Activated CD8-positive, alpha-beta memory T cell treated with anti-CD3 and anti-CD28 coated beads, Interleukin-2, amount 10 ng/mL, durations not matched to agents 7 days and 5 days (primary cell): ENCODE data around the gene PLEKHN1. TPM values are rescaled to one million over a fixed set of nuclear protein-coding genes. Genes with fewer than 3 reads are reported as not detected.
A peak's percentile ranks its signal among the peaks of the same experiment; 100 is the strongest.
"Not testable (repeated sequence)": the region's sequence is repeated elsewhere in the genome, so short reads cannot be mapped to it uniquely, and the experiment has no call there.

Experiments
- ATAC-seq: fragments of 150-1000 bp; cut with Tn5 transposase; one replicate; pipeline ENCODE4 v1.10.0; 2021; ENCODE audit warnings: moderate library complexity
- CTCF ChIA-PET: fragments of 350-600 bp; sonication (Branson Sonifier 250); formaldehyde crosslinking; loops from one replicate; lab custom pipeline; 2021; ENCODE audit warnings: antibody characterized with exemption; lab: Charles Lee
- DNase-seq: peaks from one replicate; pipeline ENCODE4 v3.0.0-alpha.2; 2020
- H3K27ac Mint-ChIP-seq: one replicate; pipeline ENCODE4 v1.8.0; 2021; ENCODE audit warnings: mild to moderate bottlenecking, mixed read lengths
- H3K27me3 Mint-ChIP-seq: one replicate; pipeline ENCODE4 v1.8.0; 2021; ENCODE audit warnings: mixed read lengths
- H3K36me3 Mint-ChIP-seq: one replicate; pipeline ENCODE4 v1.8.0; 2021; ENCODE audit warnings: mild to moderate bottlenecking, mixed read lengths
- H3K4me1 Mint-ChIP-seq: one replicate; pipeline ENCODE4 v1.8.0; 2021; ENCODE audit warnings: mixed read lengths
- H3K4me3 Mint-ChIP-seq: one replicate; pipeline ENCODE4 v1.8.0; 2021; ENCODE audit warnings: mild to moderate bottlenecking, moderate library complexity, mixed read lengths
- H3K9me3 Mint-ChIP-seq: one replicate; pipeline ENCODE4 v1.8.0; 2022; ENCODE audit warnings: low read depth, mixed read lengths
- total RNA-seq, 2 experiments: library from RNA; stranded (reverse); gene quantifications; one replicate each; pipeline ENCODE4 v1.2.3, GENCODE V29; 2021

PLEKHN1 gene
- total RNA-seq, 2 experiments from 2014 or later, result 3.3 to 3.9 TPM

- CTCF ChIA-PET, result interaction anchor here (0.6 to 8.7 kb wide), 4 partner anchors 9 to 63 kb away, joined by 3 to 73 read pairs (median 11); partner anchors contain the start of genes ISG15 and PERM1
- Mint-ChIP-seq H3K9me3 (no peaks in the 10 kb centered on the region), H3K4me1 (peaks cover 27% of the 10 kb centered on the region), H3K27ac (no peak overlapping the region), H3K36me3 (peaks cover 5% of the 10 kb centered on the region), H3K27me3 (peaks cover 51% of the 10 kb centered on the region), H3K4me3 (no peak overlapping the region)
- ATAC-seq (no peak), DNase-seq (no peak)
Observed at GRCh38 chr1:1004420-1004779, 38.1 kb downstream of the PLEKHN1 start.

GRCh38 chr1:1004780-1005697 lies 38.8 kb downstream of the PLEKHN1 start:
- DNase-seq (peak; percentile 73), ATAC-seq (peak; percentile 37)
- no peaks in the 10 kb centered on the region for H3K9me3 Mint-ChIP-seq
- CTCF ChIA-PET, result interaction anchor here (0.6 to 8.7 kb wide), 4 partner anchors 8 to 63 kb away, joined by 3 to 73 read pairs (median 11); partner anchors contain the start of genes ISG15 and PERM1
- peaks cover 49% of the 10 kb centered on the region for H3K27me3 Mint-ChIP-seq
- peaks cover 27% of the 10 kb centered on the region for H3K4me1 Mint-ChIP-seq
- H3K27ac Mint-ChIP-seq, result peak overlapping the region; percentile 30
- peaks cover 5% of the 10 kb centered on the region for H3K36me3 Mint-ChIP-seq
- H3K4me3 Mint-ChIP-seq, result peak overlapping the region; percentile 38

GRCh38 chr1:1005774-1006304 lies 39.6 kb downstream of the PLEKHN1 start:
- DNase-seq (no peak), ATAC-seq (no peak)
- H3K27ac Mint-ChIP-seq, result no peak overlapping the region
- H3K36me3 Mint-ChIP-seq, result peaks cover 4% of the 10 kb centered on the region
- H3K4me1 Mint-ChIP-seq, result peaks cover 24% of the 10 kb centered on the region
- peaks cover 47% of the 10 kb centered on the region for H3K27me3 Mint-ChIP-seq
- no peaks in the 10 kb centered on the region for H3K9me3 Mint-ChIP-seq
- CTCF ChIA-PET, result interaction anchor here (1.6 to 3.3 kb wide), 2 partner anchors 8 to 58 kb away, joined by 6 to 16 read pairs; partner anchors contain the start of gene ISG15
- no peak overlapping the region for H3K4me3 Mint-ChIP-seq

- Mint-ChIP-seq H3K36me3 (peaks cover 7% of the 10 kb centered on the region), H3K9me3 (peaks cover under 1% of the 10 kb centered on the region)
- CTCF ChIA-PET, result interaction anchor here (3.3 kb wide), 1 partner anchor 7 kb away, joined by 16 read pairs; the partner anchor contains the start of gene ISG15
Observed at GRCh38 chr1:1006305-1007159, 40.2 kb downstream of the PLEKHN1 start.

GRCh38 chr1:1010131-1010530 lies 43.8 kb downstream of the PLEKHN1 start:
- not testable (repeated sequence) for DNase-seq, H3K4me3 Mint-ChIP-seq, ATAC-seq, H3K27ac Mint-ChIP-seq, H3K9me3 Mint-ChIP-seq
- H3K27me3 Mint-ChIP-seq, result peaks cover 23% of the 10 kb centered on the region
- H3K4me1 Mint-ChIP-seq, result peaks cover 33% of the 10 kb centered on the region
- H3K36me3 Mint-ChIP-seq, result peaks cover 29% of the 10 kb centered on the region
- CTCF ChIA-PET, result interaction anchor here (0.9 to 2.3 kb wide), 4 partner anchors 8 to 53 kb away, joined by 3 to 5 read pairs (median 4); no protein-coding TSS in a partner anchor

More at GRCh38 chr1:1006305-1007159, 40.2 kb downstream of the PLEKHN1 start:
- Mint-ChIP-seq H3K27ac (no peak overlapping the region), H3K27me3 (peaks cover 42% of the 10 kb centered on the region), H3K4me1 (peaks cover 24% of the 10 kb centered on the region), H3K4me3 (no peak overlapping the region)
- ATAC-seq (no peak), DNase-seq (peak; percentile 40)

- no peak overlapping the region for H3K4me3 Mint-ChIP-seq
- DNase-seq (no peak), ATAC-seq (no peak)
- CTCF ChIA-PET, result interaction anchor here (2.3 to 3.5 kb wide), 2 partner anchors 10 to 21 kb away, joined by 5 to 20 read pairs; no protein-coding TSS in a partner anchor
- peaks cover 29% of the 10 kb centered on the region for H3K4me1 Mint-ChIP-seq
- peaks cover 20% of the 10 kb centered on the region for H3K27me3 Mint-ChIP-seq
- peak overlapping the region; percentile 43 for H3K27ac Mint-ChIP-seq
- peaks cover 33% of the 10 kb centered on the region for H3K36me3 Mint-ChIP-seq
- H3K9me3 Mint-ChIP-seq, result peaks cover 3% of the 10 kb centered on the region
Observed at GRCh38 chr1:1011396-1011949, 45.2 kb downstream of the PLEKHN1 start.

- H3K36me3 Mint-ChIP-seq, result peaks cover 42% of the 10 kb centered on the region
- CTCF ChIA-PET, result interaction anchor here (1.3 to 4.1 kb wide), 8 partner anchors 8 to 108 kb away, joined by 3 to 33 read pairs (median 12); no protein-coding TSS in a partner anchor
- peaks cover 35% of the 10 kb centered on the region for H3K4me1 Mint-ChIP-seq
- H3K27me3 Mint-ChIP-seq, result peaks cover 14% of the 10 kb centered on the region
- ATAC-seq, result peak; percentile 8
- peak overlapping the region; percentile 99 for H3K4me3 Mint-ChIP-seq
- DNase-seq, H3K9me3 Mint-ChIP-seq: not testable (repeated sequence)
- H3K27ac Mint-ChIP-seq, result peak overlapping the region; percentile 95
Observed at GRCh38 chr1:1012736-1013104, 46.4 kb downstream of the PLEKHN1 start.

- peak within 1 kb of the TSS; percentile 99 for H3K4me3 Mint-ChIP-seq
- H3K27ac Mint-ChIP-seq, result peak within 1 kb of the TSS; percentile 95
- H3K9me3 Mint-ChIP-seq, result peaks cover 3% of the 10 kb centered on the region
- ATAC-seq, result peak; percentile 91
- peaks cover 42% of the 10 kb centered on the region for H3K36me3 Mint-ChIP-seq
- peak; percentile 96 for DNase-seq
- CTCF ChIA-PET, result interaction anchor here (1.1 to 4.1 kb wide), 12 partner anchors 8 to 293 kb away, joined by 3 to 33 read pairs (median 6); no protein-coding TSS in a partner anchor
- peaks cover 9% of the 10 kb centered on the region for H3K27me3 Mint-ChIP-seq
- peaks cover 37% of the 10 kb centered on the region for H3K4me1 Mint-ChIP-seq
Observed at GRCh38 chr1:1013105-1013921, 47.0 kb downstream of the PLEKHN1 start, which contains the start of gene ISG15. Gene ISG15, plus strand, starts transcription at chr1:1013497. Its CDS starts 77 bp downstream, at chr1:1013574.

GRCh38 chr1:1013922-1014648 lies 47.8 kb downstream of the PLEKHN1 start:
- Mint-ChIP-seq H3K4me3 (peak overlapping the region; percentile 99), H3K9me3 (peaks cover 3% of the 10 kb centered on the region), H3K27me3 (peaks cover 5% of the 10 kb centered on the region), H3K27ac (peak overlapping the region; percentile 95), H3K4me1 (peaks cover 36% of the 10 kb centered on the region), H3K36me3 (peaks cover 40% of the 10 kb centered on the region)
- CTCF ChIA-PET, result interaction anchor here (1.1 to 4.1 kb wide), 13 partner anchors 7 to 293 kb away, joined by 3 to 33 read pairs (median 6); partner anchors contain the start of gene C1orf159
- DNase-seq, result peak; percentile 68
- ATAC-seq, result peak; percentile 21

- H3K4me1 Mint-ChIP-seq, result peaks cover 36% of the 10 kb centered on the region
- DNase-seq, result no peak
- H3K27ac Mint-ChIP-seq, result peak overlapping the region; percentile 95
Observed at GRCh38 chr1:1014799-1015681, 48.8 kb downstream of the PLEKHN1 start.

More at GRCh38 chr1:1014799-1015681, 48.8 kb downstream of the PLEKHN1 start:
- Mint-ChIP-seq H3K9me3 (peaks cover 3% of the 10 kb centered on the region), H3K36me3 (peaks cover 38% of the 10 kb centered on the region), H3K27me3 (peaks cover 2% of the 10 kb centered on the region), H3K4me3 (peak overlapping the region; percentile 99)
- CTCF ChIA-PET, result interaction anchor here (1.4 to 4.1 kb wide), 10 partner anchors 11 to 101 kb away, joined by 3 to 33 read pairs (median 8); partner anchors contain the start of gene C1orf159
- ATAC-seq, result no peak
